Adrenal gland (tissue), 5 donors: ENCODE results near the gene HOXA6.

ENCODE experiments used
- CTCF ChIP-seq, 6 experiments: fragments of 450-650 bp in 4 of 6; fragments of 200-600 bp in 2 of 6; sonication (generic) in 1 of 6; IDR thresholded peaks; 1 replicate in 5 of 6; 2 replicates in 1 of 6; pipeline versions ENCODE4 v1.5.1 to v1.8.0; 2016 to 2021; ENCODE audit warnings: antibody characterized with exemption in 6 of 6, mild to moderate bottlenecking in 2 of 6, moderate library complexity in 1 of 6
- POLR2A ChIP-seq, 2 donors: fragments of 450-650 bp; IDR thresholded peaks; one replicate each; pipeline ENCODE4 v1.6.1; 2017; ENCODE audit warnings: antibody characterized with exemption in 2 of 2, mild to moderate bottlenecking in 2 of 2, moderate library complexity in 1 of 2
- donor health status: DM: no; HTN: no; CAD: no.

- TF ChIP-seq POLR2A (IDR thresholded peaks at IDR 0.05) (peak in 1 of 2 donors; percentile 71), CTCF (IDR thresholded peaks at IDR 0.05) (peak in 2 of 6 experiments; percentile 23 to 33)
These were observed 39.0 kb downstream of the HOXA6 start for GRCh38 chr7:27108390-27109127.
